Natural killer cell (primary cell): Measurements from ENCODE around the gene DARS1. TPM values are rescaled to one million over a fixed set of nuclear protein-coding genes. Genes with fewer than 3 reads are reported as not detected.
A peak's percentile ranks its signal among the peaks of the same experiment; 100 is the strongest.

ENCODE experiments used
- ATAC-seq, 3 donors: fragments of 150-1000 bp in 2 of 3; fragments of 200-7000 bp in 1 of 3; cut with Tn5 transposase; 1 replicate in 1 of 3; 2 replicates in 2 of 3; pipeline ENCODE4 v1.10.0; 2021; ENCODE audit warnings: mild to moderate bottlenecking in 2 of 3, moderate library complexity in 2 of 3
- DNase-seq, 2 donors: peaks; one replicate each; pipeline versions ENCODE4 v3.0.0 to v3.0.0-alpha.2; 2013 to 2021; ENCODE audit warnings: mixed read lengths in 1 of 2
- H3K27ac ChIP-seq: one replicate; pipeline ENCODE4 v1.5.1; 2013; ENCODE audit warnings: mild to moderate bottlenecking, low read length
- H3K27me3 ChIP-seq: one replicate; pipeline ENCODE4 v1.6.1; 2013; ENCODE audit warnings: low read length; ENCODE audit not compliant: control insufficient read depth, insufficient read depth
- H3K36me3 ChIP-seq: one replicate; pipeline ENCODE4 v1.6.1; 2013; ENCODE audit warnings: low read length; ENCODE audit not compliant: control insufficient read depth, insufficient read depth
- H3K4me1 ChIP-seq: one replicate; pipeline ENCODE4 v1.6.1; 2013; ENCODE audit warnings: low read length; ENCODE audit not compliant: control insufficient read depth, insufficient read depth
- H3K4me3 ChIP-seq: one replicate; pipeline ENCODE4 v1.5.1; 2013; ENCODE audit warnings: low read length
- H3K9me3 ChIP-seq: one replicate; pipeline ENCODE4 v1.6.1; 2013; ENCODE audit warnings: low read length; ENCODE audit not compliant: control insufficient read depth, insufficient read depth
- H3K27ac Mint-ChIP-seq, 2 donors: one replicate each; pipeline ENCODE4 v1.8.0; 2022; ENCODE audit warnings: mild to moderate bottlenecking in 2 of 2, mixed read lengths in 2 of 2, moderate library complexity in 1 of 2
- H3K27me3 Mint-ChIP-seq, 2 donors: one replicate each; pipeline ENCODE4 v1.8.0; 2022; ENCODE audit warnings: low read depth in 2 of 2, mixed read lengths in 2 of 2
- H3K36me3 Mint-ChIP-seq: one replicate; pipeline ENCODE4 v1.8.0; 2022; ENCODE audit warnings: mixed read lengths
- H3K4me1 Mint-ChIP-seq, 2 donors: one replicate each; pipeline ENCODE4 v1.8.0; 2022; ENCODE audit warnings: mixed read lengths in 2 of 2
- H3K4me3 Mint-ChIP-seq: one replicate; pipeline ENCODE4 v1.8.0; 2022; ENCODE audit warnings: mild to moderate bottlenecking, moderate library complexity, mixed read lengths
- H3K9me3 Mint-ChIP-seq, 2 donors: one replicate each; pipeline ENCODE4 v1.8.0; 2022; ENCODE audit warnings: mixed read lengths in 2 of 2
- WGBS: methylation state at CpG from one replicate; pipeline ENCODE4 v1.1.7; 2013; ENCODE audit warnings: missing lambda C conversion rate; ENCODE audit not compliant: insufficient coverage; 5-methylcytosine and 5-hydroxymethylcytosine counted together
- intact Hi-C: fragments of 100-400 bp; cut with micrococcal nuclease; formaldehyde crosslinking; loops from one replicate; pipeline ENCODE4 v1.14.2; 2022
- total RNA-seq, 4 donors: library from RNA; stranded (reverse); fragments of 120-200 nt in 1 of 4; gene quantifications; one replicate each; pipeline versions ENCODE4 v1.2.3 to v1.2.4, GENCODE V29; 2013 to 2022
- TF ChIP-seq, protein P1 (sequence below): fragments of 200-600 bp; IDR thresholded peaks from one replicate; pipeline ENCODE4 v1.8.0; 2022; ENCODE audit warnings: antibody characterized with exemption

DARS1 gene
- total RNA-seq, 3 donors from 2014 or later (not counting 1 experiment from before 2014, with no cell fraction given), result 28.4 to 31.3 (median 30.3) TPM

DNA sequence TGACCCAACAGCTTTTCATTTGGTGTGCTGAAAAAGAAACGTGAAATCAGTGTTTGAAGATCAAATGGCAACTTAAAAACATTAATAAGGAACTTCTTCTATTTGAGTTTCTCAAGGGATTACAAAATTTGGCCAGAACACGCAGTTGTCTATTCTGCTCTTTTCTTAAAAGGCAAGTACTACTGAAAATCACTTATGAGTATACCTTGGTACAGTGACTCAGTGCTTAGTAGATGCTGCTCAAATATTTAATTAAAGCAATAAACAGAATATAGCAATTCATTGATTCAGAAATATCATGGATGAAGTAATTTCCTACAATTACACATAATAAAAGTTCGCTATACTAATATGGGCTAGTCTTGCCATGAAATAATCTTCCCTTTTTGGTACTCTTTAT, 70.9 kb downstream of the DARS1 start:
- H3K27ac ChIP-seq, result no peak overlapping the region
- ATAC-seq (no peak), DNase-seq (no peak)
- TF ChIP-seq, protein P1, sequence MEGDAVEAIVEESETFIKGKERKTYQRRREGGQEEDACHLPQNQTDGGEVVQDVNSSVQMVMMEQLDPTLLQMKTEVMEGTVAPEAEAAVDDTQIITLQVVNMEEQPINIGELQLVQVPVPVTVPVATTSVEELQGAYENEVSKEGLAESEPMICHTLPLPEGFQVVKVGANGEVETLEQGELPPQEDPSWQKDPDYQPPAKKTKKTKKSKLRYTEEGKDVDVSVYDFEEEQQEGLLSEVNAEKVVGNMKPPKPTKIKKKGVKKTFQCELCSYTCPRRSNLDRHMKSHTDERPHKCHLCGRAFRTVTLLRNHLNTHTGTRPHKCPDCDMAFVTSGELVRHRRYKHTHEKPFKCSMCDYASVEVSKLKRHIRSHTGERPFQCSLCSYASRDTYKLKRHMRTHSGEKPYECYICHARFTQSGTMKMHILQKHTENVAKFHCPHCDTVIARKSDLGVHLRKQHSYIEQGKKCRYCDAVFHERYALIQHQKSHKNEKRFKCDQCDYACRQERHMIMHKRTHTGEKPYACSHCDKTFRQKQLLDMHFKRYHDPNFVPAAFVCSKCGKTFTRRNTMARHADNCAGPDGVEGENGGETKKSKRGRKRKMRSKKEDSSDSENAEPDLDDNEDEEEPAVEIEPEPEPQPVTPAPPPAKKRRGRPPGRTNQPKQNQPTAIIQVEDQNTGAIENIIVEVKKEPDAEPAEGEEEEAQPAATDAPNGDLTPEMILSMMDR, result no peak
- H3K27ac Mint-ChIP-seq, result no peak overlapping the region
- no peaks in the 10 kb centered on the region for H3K9me3 ChIP-seq
- intact Hi-C loops, result loop anchor here (5.0 to 10.0 kb wide), 3 partner anchors 200 to 1923 kb away; partner anchors contain the start of gene CXCR4
- H3K27me3 Mint-ChIP-seq, result no peaks in the 10 kb centered on the region
- H3K4me1 Mint-ChIP-seq, result no peaks in the 10 kb centered on the region
- H3K4me1 ChIP-seq, result no peaks in the 10 kb centered on the region
- no peaks in the 10 kb centered on the region for H3K9me3 Mint-ChIP-seq
- peaks cover 24% of the 10 kb centered on the region for H3K36me3 ChIP-seq
- no peak overlapping the region for H3K4me3 Mint-ChIP-seq
- 82% methylated on average over 2 of the region's 3 CpGs for WGBS
- no peak overlapping the region for H3K4me3 ChIP-seq
- no peaks in the 10 kb centered on the region for H3K27me3 ChIP-seq
- H3K36me3 Mint-ChIP-seq, result no peaks in the 10 kb centered on the region

DNA sequence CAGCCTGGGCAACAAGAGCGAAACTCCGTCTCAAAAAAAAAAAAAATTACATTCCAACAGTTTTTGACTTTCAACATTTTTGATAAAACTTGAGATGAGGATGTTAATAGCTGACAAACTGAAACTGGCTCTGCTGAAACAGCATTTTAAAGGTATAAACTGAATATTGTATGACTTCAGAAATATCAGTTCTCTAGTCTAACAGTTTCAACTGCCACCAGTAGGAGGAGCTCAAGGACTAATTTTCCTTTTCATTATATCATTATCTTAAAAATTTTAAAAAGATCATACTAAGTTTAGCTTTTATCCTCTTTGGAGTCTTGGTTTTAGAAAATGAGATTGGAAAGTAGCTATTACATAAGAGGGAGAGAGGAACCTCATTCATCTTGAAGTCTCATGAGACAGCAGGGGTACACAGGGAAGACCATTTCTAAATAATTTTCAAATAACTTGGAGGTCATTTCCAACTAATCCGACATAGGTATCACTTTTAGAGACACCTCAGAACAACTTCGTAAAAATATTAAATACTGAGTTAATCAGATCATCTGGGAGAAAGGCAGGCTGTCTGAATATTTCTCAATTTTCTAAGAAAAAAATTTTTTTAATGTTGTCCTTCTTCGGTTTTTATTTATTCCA, 71.6 kb downstream of the DARS1 start:
- Mint-ChIP-seq H3K36me3 (no peaks in the 10 kb centered on the region), H3K27me3 (no peaks in the 10 kb centered on the region), H3K4me1 (no peaks in the 10 kb centered on the region), H3K9me3 (no peaks in the 10 kb centered on the region), H3K27ac (no peak overlapping the region), H3K4me3 (no peak overlapping the region)
- 100% methylated on average over 3 of the region's 5 CpGs for WGBS
- TF ChIP-seq, protein P1, result peak; percentile 94
- no peaks in the 10 kb centered on the region for H3K9me3 ChIP-seq
- no peak overlapping the region for H3K4me3 ChIP-seq
- H3K4me1 ChIP-seq, result no peaks in the 10 kb centered on the region
- intact Hi-C loops, result loop anchor here (1.0 to 10.0 kb wide), 4 partner anchors 201 to 1923 kb away; partner anchors contain the start of gene CXCR4
- DNase-seq (peak in 1 of 2 donors; percentile 84), ATAC-seq (peak; percentile 59 to 71 (median 70))
- H3K27me3 ChIP-seq, result no peaks in the 10 kb centered on the region
- H3K36me3 ChIP-seq, result peaks cover 26% of the 10 kb centered on the region
- H3K27ac ChIP-seq, result no peak overlapping the region

- H3K4me3 Mint-ChIP-seq, result no peak overlapping the region
- H3K36me3 Mint-ChIP-seq, result no peaks in the 10 kb centered on the region
- peaks cover 42% of the 10 kb centered on the region for H3K36me3 ChIP-seq
- DNase-seq, result no peak
- no peaks in the 10 kb centered on the region for H3K27me3 Mint-ChIP-seq
- H3K4me1 Mint-ChIP-seq, result no peaks in the 10 kb centered on the region
- H3K4me1 ChIP-seq, result no peaks in the 10 kb centered on the region
- H3K4me3 ChIP-seq, result no peak overlapping the region
- no peaks in the 10 kb centered on the region for H3K9me3 Mint-ChIP-seq
- TF ChIP-seq, protein P1, result no peak
- intact Hi-C loops, result loop anchor here (5.0 to 10.0 kb wide), 3 partner anchors 205 to 1927 kb away; partner anchors contain the start of gene CXCR4
- H3K9me3 ChIP-seq, result no peaks in the 10 kb centered on the region
- no peaks in the 10 kb centered on the region for H3K27me3 ChIP-seq
- ATAC-seq, result no peak
- H3K27ac ChIP-seq, result no peak overlapping the region
- H3K27ac Mint-ChIP-seq, result no peak overlapping the region
Observed at GRCh38 chr2:135909976-135910375, 75.5 kb downstream of the DARS1 start.

DNA sequence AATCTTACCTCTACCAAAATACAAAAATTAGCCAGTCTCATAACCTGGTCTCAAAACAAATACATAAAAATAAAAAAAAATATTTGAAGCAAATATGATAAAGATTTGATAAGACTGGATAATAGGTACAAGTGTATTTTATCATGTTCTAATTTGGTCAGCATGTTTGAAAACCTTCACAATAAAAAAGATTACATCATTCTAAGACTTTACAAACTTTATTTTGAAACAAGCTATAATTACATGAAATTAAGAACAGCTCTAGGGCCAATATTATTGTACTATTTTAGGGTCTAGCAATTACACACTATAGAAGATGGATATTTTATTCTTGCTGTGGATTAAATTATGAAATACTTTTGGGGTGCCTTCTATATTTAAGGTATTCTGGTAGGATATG, 79.7 kb downstream of the DARS1 start:
- Mint-ChIP-seq H3K27me3 (no peaks in the 10 kb centered on the region), H3K27ac (no peak overlapping the region), H3K36me3 (no peaks in the 10 kb centered on the region), H3K4me1 (no peaks in the 10 kb centered on the region), H3K9me3 (no peaks in the 10 kb centered on the region), H3K4me3 (no peak overlapping the region)
- TF ChIP-seq, protein P1, result no peak
- Histone ChIP-seq H3K4me1 (no peaks in the 10 kb centered on the region), H3K9me3 (no peaks in the 10 kb centered on the region), H3K27ac (no peak overlapping the region), H3K27me3 (no peaks in the 10 kb centered on the region), H3K36me3 (peaks cover 33% of the 10 kb centered on the region), H3K4me3 (no peak overlapping the region)
- ATAC-seq (no peak), DNase-seq (no peak)
- intact Hi-C loops, result no loop called here
